NCI-H1694 (cell line): Measurements from ENCODE around the gene HTR2C.
"Not testable (repeated sequence)": the region's sequence is repeated elsewhere in the genome, so short reads cannot be mapped to it uniquely, and the experiment has no call there.

Source experiments
- DNase-seq: peaks from one replicate; lab custom pipeline; 2025; lab: John Stamatoyannopoulos, UW

HTR2C gene

DNA sequence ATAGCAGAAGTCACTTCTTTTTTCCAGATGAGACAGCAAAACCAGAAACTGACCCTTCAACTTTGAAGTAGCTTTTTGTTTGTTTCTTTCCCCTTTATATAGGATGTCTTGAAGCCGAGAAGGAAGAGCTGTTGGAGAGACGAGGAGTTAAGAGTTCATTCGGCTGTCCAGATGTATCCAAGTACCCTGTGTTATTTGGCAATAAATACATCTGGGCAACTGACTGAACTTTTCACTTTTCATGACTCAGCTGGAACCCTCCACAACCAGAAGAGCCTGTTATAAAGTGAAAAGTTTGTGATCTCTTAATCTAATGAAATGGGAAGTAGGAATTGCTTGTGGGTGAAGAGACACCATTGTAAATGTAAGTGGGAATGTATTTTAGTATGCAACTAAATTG lies 131.2 kb downstream of the HTR2C start:
- no peak for DNase-seq

DNA sequence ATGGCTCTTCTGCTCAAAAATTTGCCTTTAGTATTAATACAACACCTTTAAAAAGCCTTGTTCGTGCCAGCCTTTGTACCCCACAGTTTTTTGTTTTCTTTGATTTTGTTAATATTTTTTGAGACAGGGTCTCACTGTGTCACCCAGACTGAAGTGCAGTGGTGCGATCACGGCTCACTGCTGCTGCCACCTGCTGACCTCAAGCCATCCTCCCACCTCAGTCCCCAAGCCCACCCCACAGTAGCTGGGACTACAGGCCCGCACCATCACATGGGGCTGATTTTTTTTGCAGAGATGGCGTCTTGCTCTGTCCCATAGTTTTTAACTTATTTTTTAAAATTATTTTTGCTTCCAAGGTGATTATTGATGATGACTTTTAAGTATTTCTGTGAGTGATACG lies 134.0 kb downstream of the HTR2C start:
- no peak for DNase-seq

DNA sequence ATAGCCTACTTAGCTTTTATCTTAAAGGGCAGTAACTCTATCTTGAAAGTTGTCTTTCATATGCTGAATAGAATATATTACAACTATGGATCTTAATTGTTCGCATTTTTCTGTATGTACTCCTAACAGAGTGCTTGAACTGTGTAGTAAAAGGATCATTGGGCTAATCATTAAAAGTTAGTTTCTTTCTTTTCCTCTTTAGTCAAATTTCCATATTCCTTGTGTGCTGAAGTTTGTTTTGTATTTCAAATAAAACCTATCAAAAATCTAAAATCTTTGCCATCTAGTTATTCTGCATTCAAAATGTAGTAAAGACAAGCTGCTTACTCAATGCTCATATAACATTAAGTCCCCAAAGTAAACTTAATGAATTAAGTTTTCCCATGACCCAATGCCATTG lies 182.7 kb downstream of the HTR2C start:
- no peak for DNase-seq

GRCh38 chrX:114774691-114775090 lies 190.8 kb downstream of the HTR2C start:
- no peak for DNase-seq

DNA sequence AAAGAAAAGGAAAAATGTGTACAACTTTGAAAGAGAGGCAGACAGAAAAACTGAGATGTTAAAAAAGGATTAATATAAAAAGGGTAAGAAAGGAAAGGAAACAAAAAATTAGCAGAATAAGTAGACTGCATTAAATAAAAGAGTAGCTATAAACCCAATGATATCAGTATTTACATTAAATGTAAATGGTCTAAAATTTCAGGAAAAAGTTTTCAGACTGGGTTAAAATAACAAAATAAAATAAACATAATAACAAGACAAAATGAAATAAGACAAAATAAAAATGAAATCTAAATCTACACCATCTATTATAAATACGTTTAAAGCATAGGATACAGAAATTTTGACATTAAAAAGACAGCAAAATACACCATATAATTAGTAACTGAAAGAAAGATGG lies 199.0 kb downstream of the HTR2C start:
- DNase-seq = no peak

DNA sequence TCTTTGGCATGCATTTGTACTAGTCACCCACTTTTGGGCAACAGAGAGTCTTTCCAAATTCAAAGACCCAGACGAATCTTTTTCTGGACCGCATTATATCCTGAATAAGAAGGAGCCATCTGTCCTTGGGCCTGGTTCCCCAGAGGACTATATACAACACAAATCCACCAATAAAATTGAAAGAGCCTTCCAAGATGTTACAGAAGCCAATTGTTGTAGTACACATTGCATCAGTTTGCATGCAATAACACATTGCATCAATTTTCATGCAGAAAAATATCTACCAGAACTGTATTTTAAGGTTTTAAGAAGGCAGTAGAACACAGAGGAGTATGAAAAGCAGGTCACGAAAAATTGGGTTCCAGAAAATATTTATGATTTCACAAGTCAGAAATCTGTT lies 203.2 kb downstream of the HTR2C start:
- DNase-seq = no peak

GRCh38 chrX:114797494-114797893 lies 213.6 kb downstream of the HTR2C start:
- DNase-seq = no peak

DNA sequence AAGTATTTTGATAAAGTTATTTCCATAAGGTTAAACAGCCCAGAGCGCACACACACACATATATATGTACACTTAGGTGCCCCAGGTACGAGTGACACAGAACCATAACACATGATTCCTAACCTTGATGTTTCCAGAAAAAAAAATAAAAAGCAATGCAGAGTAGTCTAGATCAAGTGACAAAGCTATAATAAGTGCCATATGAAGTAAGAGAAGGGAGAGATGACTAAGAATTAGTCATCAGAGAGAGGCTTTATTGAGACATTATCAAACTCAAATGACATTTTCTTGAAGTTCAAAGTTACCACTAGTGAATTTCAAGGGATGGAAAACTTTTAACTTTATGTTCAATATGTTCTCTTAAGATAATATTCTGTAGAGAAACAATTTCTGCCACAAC lies 215.0 kb downstream of the HTR2C start:
- no peak for DNase-seq

DNA sequence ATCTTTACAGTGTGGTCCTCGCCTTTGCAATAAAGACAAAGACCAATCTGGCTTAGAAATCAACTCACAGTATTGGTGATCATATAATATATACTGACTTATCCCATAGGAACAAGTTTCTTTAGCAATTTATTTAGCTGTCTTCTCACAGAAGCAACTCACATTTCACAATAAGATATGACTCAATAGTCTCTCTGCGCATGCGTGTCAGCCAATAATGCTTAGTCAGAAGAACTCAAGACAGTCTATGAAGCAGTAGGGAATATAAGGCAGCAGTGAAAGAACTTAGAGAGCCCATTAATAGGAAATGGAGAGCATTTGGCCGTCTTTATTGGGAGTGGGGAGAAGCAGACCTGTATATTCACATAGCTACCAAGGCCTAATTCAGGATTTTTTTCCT lies 216.8 kb downstream of the HTR2C start:
- DNase-seq = no peak

GRCh38 chrX:114819509-114819908 lies 235.6 kb downstream of the HTR2C start:
- DNase-seq = no peak

DNA sequence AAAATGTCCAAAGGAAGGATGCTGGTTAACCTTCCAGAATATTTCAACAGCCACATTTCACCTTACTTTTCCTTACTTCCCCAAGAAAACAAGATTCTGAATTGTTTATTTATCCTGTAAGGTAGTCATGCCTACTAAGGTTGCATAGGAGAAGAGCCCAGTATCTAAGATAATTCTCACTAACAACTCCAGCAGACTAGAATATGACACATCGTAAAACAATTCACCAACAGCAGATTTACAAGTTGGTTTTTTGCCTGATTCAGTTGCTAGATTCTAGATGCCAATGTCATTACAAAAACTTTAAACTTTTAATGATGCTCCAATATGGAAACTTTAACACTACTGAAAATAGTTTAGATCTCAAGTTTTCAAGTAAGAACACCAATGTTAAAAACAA lies 257.2 kb downstream of the HTR2C start:
- no peak for DNase-seq

DNA sequence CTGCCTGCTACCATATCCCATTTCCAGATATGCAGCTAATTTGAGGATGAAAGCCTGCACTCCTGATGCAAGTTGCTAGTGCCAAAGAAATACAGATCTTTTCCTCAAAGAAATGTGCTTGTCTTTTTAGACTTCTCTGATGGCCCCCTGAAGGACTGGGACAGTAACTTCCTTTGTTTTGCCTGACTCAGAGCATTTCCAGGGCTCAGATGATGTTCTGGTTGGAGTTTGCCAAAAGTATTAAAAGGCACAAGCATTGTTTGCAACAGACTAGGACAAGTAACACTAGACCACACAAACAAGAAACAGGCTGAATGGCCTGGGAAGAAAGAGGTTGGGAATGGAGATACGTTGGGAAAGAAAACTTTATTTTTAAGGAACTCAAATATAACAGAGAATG lies 258.3 kb downstream of the HTR2C start:
- DNase-seq = no peak

GRCh38 chrX:114889481-114889880 lies 305.6 kb downstream of the HTR2C start:
- DNase-seq = no peak

DNA sequence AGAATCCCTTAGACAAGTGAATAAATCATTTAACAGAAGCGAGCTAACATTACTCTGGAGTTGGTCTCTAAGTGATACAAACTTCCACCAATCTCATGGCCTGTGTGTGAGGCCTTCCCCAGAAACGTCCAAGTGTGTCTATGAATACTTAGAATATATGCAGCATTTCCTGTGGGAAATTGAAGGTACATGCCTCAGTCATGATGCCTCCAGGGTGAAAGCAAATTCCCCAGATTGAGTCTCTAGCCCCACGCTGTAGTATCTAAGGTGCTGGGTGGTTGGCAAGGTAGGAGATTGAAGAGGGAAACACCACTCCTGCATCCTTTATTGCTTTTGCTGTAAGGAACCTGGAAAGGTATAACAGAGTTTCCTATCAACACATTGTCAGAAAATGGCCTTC lies 319.7 kb downstream of the HTR2C start:
- no peak for DNase-seq

GRCh38 chrX:114905251-114905650 lies 321.4 kb downstream of the HTR2C start:
- no peak for DNase-seq

DNA sequence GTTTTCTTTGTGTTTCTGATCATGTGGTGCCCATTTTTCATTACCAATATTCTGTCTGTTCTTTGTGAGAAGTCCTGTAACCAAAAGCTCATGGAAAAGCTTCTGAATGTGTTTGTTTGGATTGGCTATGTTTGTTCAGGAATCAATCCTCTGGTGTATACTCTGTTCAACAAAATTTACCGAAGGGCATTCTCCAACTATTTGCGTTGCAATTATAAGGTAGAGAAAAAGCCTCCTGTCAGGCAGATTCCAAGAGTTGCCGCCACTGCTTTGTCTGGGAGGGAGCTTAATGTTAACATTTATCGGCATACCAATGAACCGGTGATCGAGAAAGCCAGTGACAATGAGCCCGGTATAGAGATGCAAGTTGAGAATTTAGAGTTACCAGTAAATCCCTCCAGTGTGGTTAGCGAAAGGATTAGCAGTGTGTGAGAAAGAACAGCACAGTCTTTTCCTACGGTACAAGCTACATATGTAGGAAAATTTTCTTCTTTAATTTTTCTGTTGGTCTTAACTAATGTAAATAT lies 323.2 kb downstream of the HTR2C start:
- DNase-seq = no peak

DNA sequence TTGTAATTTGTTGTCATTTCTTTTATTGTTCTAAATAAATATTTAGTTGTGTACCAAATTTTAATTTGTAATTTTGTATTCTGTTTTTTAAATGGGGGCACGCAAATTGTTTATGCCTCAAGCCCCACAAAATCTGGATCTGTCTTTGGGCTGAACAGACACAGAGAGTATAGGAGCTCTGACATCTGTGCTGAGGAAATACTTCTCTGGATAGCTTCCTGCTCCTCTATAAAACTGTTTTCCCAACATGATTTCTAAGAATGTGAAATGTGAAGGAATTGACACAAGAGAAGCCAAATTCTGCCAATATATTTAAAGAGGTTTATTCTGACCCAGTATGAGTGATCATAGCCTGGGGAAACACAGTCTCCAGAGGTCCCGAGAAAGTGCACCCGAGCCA lies 340.5 kb downstream of the HTR2C start:
- no peak for DNase-seq

DNA sequence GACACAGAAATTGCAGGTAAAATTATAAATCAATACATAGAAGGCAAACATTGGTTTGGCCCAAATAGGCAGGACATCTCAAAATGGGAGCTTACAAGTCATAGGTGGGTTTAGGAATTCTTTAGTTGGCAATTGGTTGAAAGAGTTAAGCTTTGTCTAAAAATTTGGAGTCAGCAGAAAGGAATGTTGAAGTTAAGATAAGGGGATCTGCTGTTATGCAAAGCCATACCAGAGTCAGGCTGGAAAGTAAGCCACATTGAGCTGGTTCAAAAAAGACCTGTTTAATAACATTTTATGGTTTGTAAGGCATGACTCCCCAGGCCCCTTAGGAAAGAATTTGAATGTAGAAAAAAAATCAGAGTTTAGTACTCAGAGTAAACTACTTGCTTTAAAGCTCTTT lies 341.0 kb downstream of the HTR2C start:
- DNase-seq = no peak

DNA sequence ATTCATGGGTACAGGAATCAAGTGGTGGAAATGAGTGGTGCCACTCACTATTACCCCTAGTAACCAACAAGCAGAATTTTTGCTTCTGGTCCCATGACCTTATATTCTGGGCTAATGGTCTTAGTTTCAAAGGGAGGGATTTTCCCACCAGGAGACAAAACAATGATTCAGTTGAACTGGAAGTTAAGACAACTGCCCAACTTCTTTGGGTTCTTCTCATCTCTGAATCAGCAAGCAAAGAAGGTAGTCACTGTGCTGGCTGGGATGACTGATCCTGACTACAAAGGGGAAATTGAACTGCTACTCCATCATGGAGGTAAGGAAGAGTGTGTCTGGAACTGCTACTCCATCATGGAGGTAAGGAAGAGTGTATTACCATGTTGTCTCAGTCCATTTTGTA lies 346.3 kb downstream of the HTR2C start:
- DNase-seq = no peak

- DNase-seq = no peak
Measured at GRCh38 chrX:114932550-114932949, 348.7 kb downstream of the HTR2C start.

- not testable (repeated sequence) for DNase-seq
Measured at GRCh38 chrX:114933291-114933690, 349.4 kb downstream of the HTR2C start.

DNA sequence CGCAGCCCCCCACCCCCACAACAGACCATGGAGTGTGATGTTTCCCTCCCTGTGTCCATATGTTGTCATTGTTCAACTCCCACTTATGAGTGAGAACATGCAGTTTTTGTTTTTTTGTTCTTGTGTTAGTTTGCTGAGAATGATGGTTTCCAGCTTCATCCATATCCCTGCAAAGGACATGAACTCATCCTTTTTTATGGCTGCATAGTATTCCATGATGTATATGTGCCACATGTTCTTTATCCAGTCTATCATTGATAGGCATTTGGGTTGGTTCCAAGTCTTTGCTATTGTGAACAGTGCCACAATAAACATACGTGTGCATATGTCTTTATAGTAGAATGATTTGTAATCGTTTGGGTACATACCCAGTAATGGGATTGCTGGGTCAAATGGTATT lies 353.2 kb downstream of the HTR2C start:
- not testable (repeated sequence) for DNase-seq

GRCh38 chrX:114952696-114953095 lies 368.8 kb downstream of the HTR2C start:
- no peak for DNase-seq
